Thyroid gland (tissue), 4 donors: ENCODE data around the gene SEMA5A. TPM values are rescaled to one million over a fixed set of nuclear protein-coding genes. Genes with fewer than 3 reads are reported as not detected.

ENCODE experiments used
- DNase-seq, 2 donors: peaks; one replicate each; pipeline ENCODE4 v3.0.0-alpha.2; 2019
- H3K27ac ChIP-seq, 3 donors: fragments of 200-600 bp; sonication (generic); 1 replicate in 2 of 3; 2 replicates in 1 of 3; pipeline ENCODE4 v1.5.1; 2016 to 2019; ENCODE audit warnings: mild to moderate bottlenecking in 1 of 3, moderate library complexity in 1 of 3
- H3K27me3 ChIP-seq: fragments of 200-600 bp; sonication (generic); one replicate; pipeline ENCODE4 v1.5.1; 2019
- H3K36me3 ChIP-seq, 2 donors: fragments of 200-600 bp; sonication (generic); one replicate each; pipeline ENCODE4 v1.5.1; 2016 to 2019
- H3K4me1 ChIP-seq, 2 donors: fragments of 200-600 bp; sonication (generic); one replicate each; pipeline ENCODE4 v1.5.1; 2017 to 2019
- H3K4me3 ChIP-seq, 3 donors: fragments of 200-600 bp; sonication (generic); replicated peaks in 1 of 3; 1 replicate in 2 of 3; 2 replicates in 1 of 3; pipeline ENCODE4 v1.5.1; 2016; ENCODE audit warnings: mild to moderate bottlenecking in 1 of 3
- H3K9me3 ChIP-seq: fragments of 200-600 bp; sonication (generic); one replicate; pipeline ENCODE4 v1.5.1; 2017
- CTCF ChIP-seq, 6 experiments: fragments of 200-600 bp in 3 of 6; fragments of 450-650 bp in 3 of 6; sonication (generic) in 3 of 6; IDR thresholded peaks; one replicate each; pipeline ENCODE4 v1.5.1; 2016 to 2019; ENCODE audit warnings: antibody characterized with exemption in 6 of 6, mild to moderate bottlenecking in 2 of 6, inconsistent platforms in 1 of 6, moderate library complexity in 1 of 6
- POLR2A ChIP-seq, 2 donors: fragments of 450-650 bp; IDR thresholded peaks; one replicate each; pipeline ENCODE4 v1.6.1; 2017; ENCODE audit warnings: antibody characterized with exemption in 2 of 2, mild to moderate bottlenecking in 2 of 2, moderate library complexity in 1 of 2
- WGBS, 2 donors: methylation state at CpG; one replicate each; pipeline ENCODE4 v1.1.5; 2017; 5-methylcytosine and 5-hydroxymethylcytosine counted together
- intact Hi-C: fragments of 100-400 bp; cut with DNase I; formaldehyde crosslinking; loops from one replicate; pipeline ENCODE4 v1.15.1; 2023
- total RNA-seq, 4 donors: library from RNA; depleted of rRNA; stranded (reverse); fragments of >200 nt; gene quantifications; one replicate each; pipeline ENCODE4 v1.2.3, GENCODE V29; 2016

Gene SEMA5A
- total RNA-seq, 4 donors from 2014 or later = 1.8 to 8.4 (median 3.8) TPM

- intact Hi-C loops = no loop called here
- Histone ChIP-seq H3K27me3 (peaks cover 3% of the 10 kb centered on the region), H3K4me3 (no peak overlapping the region), H3K4me1 (no peaks in the 10 kb centered on the region), H3K36me3 (no peaks in the 10 kb centered on the region), H3K27ac (no peak overlapping the region), H3K9me3 (no peaks in the 10 kb centered on the region)
- TF ChIP-seq POLR2A (IDR thresholded peaks at IDR 0.05) (no peak), CTCF (IDR thresholded peaks at IDR 0.05) (no peak)
- 84 to 86% methylated on average over 1 of the region's 1 CpG for WGBS, 2 donors
- no peak for DNase-seq
Measured at GRCh38 chr5:9496801-9497200, 49.1 kb downstream of the SEMA5A start.

- intact Hi-C loops = no loop called here
Measured at GRCh38 chr5:9495121-9495520, 50.8 kb downstream of the SEMA5A start.

GRCh38 chr5:9494301-9494700 lies 51.6 kb downstream of the SEMA5A start:
- H3K36me3 ChIP-seq = no peaks in the 10 kb centered on the region
- TF ChIP-seq CTCF (IDR thresholded peaks at IDR 0.05) (no peak), POLR2A (IDR thresholded peaks at IDR 0.05) (no peak)
- no peaks in the 10 kb centered on the region for H3K4me1 ChIP-seq
- 88 to 98% methylated on average over 3 of the region's 3 CpGs for WGBS, 2 donors
- H3K27ac ChIP-seq = no peak overlapping the region
- DNase-seq = no peak
- H3K9me3 ChIP-seq = no peaks in the 10 kb centered on the region
- intact Hi-C loops = no loop called here
- peaks cover 3% of the 10 kb centered on the region for H3K27me3 ChIP-seq
- H3K4me3 ChIP-seq = no peak overlapping the region

More at GRCh38 chr5:9495121-9495520, 50.8 kb downstream of the SEMA5A start:
- Histone ChIP-seq H3K4me3 (no peak overlapping the region), H3K4me1 (no peaks in the 10 kb centered on the region), H3K27ac (no peak overlapping the region), H3K36me3 (no peaks in the 10 kb centered on the region), H3K9me3 (no peaks in the 10 kb centered on the region), H3K27me3 (peaks cover 3% of the 10 kb centered on the region)
- DNase-seq = peak; percentile 12 to 25
- TF ChIP-seq POLR2A (IDR thresholded peaks at IDR 0.05) = no peak
- no peak for TF ChIP-seq CTCF (IDR thresholded peaks at IDR 0.05)
- WGBS, 2 donors = 35 to 42% methylated on average over 4 of the region's 4 CpGs

- intact Hi-C loops = no loop called here
- no peak for DNase-seq
- WGBS, 2 donors = 78 to 94% methylated on average over 2 of the region's 2 CpGs
Measured at GRCh38 chr5:9490494-9491097, 55.3 kb downstream of the SEMA5A start.

More at GRCh38 chr5:9490494-9491097, 55.3 kb downstream of the SEMA5A start:
- Histone ChIP-seq H3K4me1 (no peaks in the 10 kb centered on the region), H3K27ac (no peak overlapping the region), H3K9me3 (no peaks in the 10 kb centered on the region), H3K27me3 (peaks cover 3% of the 10 kb centered on the region), H3K36me3 (no peaks in the 10 kb centered on the region), H3K4me3 (no peak overlapping the region)
- TF ChIP-seq POLR2A (IDR thresholded peaks at IDR 0.05) (no peak), CTCF (IDR thresholded peaks at IDR 0.05) (no peak)
